ENCODE data around the gene LRCH1.

The LRCH1 gene

DNA sequence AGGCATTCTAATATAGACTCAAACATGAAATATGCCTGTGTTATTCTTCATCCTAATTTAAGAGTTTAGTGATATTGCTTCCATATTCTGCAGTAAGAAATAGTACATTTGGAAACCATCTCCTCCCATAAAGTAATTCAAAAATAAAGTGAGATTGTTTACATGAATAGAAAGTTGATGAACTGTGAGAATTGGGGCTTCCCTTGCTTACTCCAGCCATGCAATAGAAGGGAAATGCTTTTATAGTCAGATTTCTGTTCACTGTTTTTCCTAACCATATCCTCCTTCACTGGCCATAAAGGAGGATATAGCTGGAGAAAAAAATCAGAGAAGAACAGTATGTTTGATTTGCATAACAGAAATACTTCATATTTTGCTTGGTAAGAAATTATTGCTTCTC lies 7.8 kb downstream of the LRCH1 start:
- TF ChIP-seq, protein P1, sequence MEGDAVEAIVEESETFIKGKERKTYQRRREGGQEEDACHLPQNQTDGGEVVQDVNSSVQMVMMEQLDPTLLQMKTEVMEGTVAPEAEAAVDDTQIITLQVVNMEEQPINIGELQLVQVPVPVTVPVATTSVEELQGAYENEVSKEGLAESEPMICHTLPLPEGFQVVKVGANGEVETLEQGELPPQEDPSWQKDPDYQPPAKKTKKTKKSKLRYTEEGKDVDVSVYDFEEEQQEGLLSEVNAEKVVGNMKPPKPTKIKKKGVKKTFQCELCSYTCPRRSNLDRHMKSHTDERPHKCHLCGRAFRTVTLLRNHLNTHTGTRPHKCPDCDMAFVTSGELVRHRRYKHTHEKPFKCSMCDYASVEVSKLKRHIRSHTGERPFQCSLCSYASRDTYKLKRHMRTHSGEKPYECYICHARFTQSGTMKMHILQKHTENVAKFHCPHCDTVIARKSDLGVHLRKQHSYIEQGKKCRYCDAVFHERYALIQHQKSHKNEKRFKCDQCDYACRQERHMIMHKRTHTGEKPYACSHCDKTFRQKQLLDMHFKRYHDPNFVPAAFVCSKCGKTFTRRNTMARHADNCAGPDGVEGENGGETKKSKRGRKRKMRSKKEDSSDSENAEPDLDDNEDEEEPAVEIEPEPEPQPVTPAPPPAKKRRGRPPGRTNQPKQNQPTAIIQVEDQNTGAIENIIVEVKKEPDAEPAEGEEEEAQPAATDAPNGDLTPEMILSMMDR (IDR thresholded peaks at IDR 0.05; ENCODE audit: control insufficient read depth, extremely low read depth, insufficient read depth) = no peak
- no peak for DNase-seq (ENCODE audit: low read depth)
- H3K4me3 ChIP-seq (ENCODE audit: low read depth, low read length) = no peak overlapping the region

DNA sequence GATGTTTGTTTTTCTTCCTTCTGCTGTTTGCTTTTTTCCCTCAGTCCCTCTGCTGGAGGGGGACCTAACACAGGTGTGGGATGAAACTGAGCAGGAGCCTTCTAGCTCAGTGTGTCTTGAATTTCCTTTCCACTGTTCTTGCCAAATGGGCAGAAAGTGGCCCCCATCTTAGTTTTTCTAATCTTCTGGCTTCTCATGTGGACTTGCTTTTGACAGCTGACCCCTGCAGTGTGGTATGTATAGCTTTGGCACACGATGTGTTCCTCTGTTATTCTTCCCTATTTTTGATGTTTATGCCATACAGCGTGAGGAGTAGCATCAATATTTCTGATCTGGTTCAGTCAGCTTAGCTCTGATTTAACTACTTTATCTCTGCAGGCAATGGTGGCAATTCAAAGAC lies 8.3 kb downstream of the LRCH1 start:
- no peak for DNase-seq (ENCODE audit: low read depth)
- H3K4me3 ChIP-seq (ENCODE audit: low read depth, low read length) = no peak overlapping the region
- TF ChIP-seq, protein P1 (IDR thresholded peaks at IDR 0.05; ENCODE audit: control insufficient read depth, extremely low read depth, insufficient read depth) = no peak

DNA sequence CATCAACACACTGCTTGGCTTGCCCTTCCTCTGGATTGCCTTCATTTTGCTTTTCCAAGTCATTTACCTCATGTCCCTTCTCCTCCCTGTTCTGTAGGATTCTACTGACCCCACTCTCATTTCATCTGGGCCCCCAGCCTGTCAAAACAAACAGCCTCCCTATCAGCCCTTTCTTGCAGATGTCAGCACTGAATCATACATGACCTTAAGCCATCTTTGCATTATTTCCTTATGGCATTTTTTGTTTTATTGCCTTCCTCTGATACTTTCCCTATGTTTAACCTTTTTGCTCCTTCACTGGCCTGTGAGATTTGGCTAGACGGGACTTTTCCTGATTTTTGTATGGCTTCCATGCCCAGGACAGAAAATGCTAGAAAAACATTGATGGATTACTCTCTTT lies 8.7 kb downstream of the LRCH1 start:
- DNase-seq (ENCODE audit: low read depth) = no peak
- no peak overlapping the region for H3K4me3 ChIP-seq (ENCODE audit: low read depth, low read length)
- TF ChIP-seq, protein P1 (IDR thresholded peaks at IDR 0.05; ENCODE audit: control insufficient read depth, extremely low read depth, insufficient read depth) = no peak

DNA sequence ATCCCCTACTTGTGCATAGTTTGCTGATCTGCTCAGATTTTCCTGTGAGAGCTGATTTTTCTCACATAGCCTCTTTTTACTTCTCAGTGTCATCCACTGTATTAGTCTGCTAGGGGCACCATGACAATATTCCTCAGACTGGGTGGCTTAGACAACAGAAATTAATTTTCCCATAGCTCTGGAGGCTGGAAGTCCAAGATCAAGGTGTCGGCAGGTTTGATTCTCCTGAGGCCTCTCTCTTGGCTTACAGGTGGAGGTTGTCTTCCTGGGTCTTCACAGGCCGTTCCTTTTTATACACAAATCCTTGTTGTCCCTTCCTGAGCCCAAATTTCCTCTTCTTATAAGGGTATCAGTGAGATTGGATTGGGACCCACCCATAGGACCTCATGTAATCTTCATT lies 9.2 kb downstream of the LRCH1 start:
- no peak overlapping the region for H3K4me3 ChIP-seq (ENCODE audit: low read depth, low read length)
- TF ChIP-seq, protein P1 (IDR thresholded peaks at IDR 0.05; ENCODE audit: control insufficient read depth, extremely low read depth, insufficient read depth) = no peak
- no peak for DNase-seq (ENCODE audit: low read depth)

DNA sequence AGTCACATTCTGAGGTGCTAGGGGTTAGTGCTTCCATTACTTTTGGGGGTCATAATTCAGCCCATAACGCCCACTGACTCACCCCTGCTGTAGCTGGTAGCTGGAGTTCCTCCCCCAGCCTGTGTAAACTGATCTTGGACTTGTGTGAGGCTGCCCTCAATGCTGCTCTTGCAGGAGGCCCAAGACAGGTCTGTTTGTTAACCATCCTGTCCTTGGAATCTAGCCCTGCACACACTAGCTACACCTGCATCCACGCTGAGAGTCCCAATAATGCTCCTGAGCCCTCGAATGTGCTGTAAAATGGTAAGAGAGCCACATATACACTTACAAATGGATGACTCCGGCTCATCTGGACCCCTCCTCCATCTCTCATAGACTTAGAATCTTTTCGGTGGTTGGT lies 9.6 kb downstream of the LRCH1 start:
- TF ChIP-seq, protein P1 (IDR thresholded peaks at IDR 0.05; ENCODE audit: control insufficient read depth, extremely low read depth, insufficient read depth) = no peak

DNA sequence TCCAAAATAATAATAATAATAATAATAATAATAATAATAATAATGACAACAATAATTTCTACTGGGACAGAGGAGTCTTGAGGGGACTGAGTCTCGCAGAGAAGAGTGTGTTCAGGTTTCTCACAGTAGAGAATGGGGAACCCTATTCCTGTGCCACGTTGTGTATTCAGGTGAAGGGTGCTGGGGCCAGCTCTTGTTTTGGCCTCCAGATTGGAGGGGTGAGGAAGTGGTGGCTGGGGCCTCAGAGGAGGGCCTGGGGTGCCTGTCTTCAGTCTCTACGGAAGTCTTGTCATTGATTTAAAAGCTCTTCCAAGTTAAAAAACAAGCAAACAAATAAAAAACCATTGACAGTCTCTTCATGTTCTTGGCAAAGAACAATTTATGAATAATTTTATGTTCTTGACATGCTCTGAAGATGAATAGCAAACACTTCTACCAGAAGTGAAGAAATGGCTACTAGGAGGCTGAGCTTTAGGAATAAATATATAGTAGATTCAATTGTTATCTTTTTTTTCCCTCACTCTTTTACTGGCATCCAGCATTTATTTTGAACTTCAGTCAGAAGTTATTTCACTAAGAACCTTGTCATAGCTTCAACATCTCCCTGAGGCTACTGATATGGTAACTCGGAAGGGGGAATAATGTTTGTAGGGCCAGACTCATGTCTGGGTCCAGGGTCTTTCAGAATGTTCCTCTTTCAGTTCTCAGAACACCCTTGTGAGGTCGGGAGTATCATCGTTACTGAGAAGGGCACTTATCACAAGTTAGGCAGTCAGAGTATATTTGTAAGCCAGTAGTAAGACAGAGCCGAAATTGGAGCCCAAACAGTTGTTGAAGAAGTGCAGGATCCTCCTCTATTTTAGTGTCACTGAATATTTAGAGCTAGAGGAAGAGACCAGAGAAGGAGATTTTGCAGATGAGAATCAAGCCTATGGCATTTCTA lies 13.1 kb downstream of the LRCH1 start:
- no peak for DNase-seq (ENCODE audit: low read depth)
- H3K4me3 ChIP-seq (ENCODE audit: low read depth, low read length) = no peak overlapping the region
- TF ChIP-seq, protein P1 (IDR thresholded peaks at IDR 0.05; ENCODE audit: control insufficient read depth, extremely low read depth, insufficient read depth) = no peak

More for the DNA sequence above, 9.6 kb downstream of the LRCH1 start:
- no peak for DNase-seq (ENCODE audit: low read depth)
- no peak overlapping the region for H3K4me3 ChIP-seq (ENCODE audit: low read depth, low read length)

Data from LNCaP clone FGC (cell line).